A549 treated with ZK216348 at 1 μM for 4 hours (cell line): ENCODE measurements around the gene SLC6A11. TPM values are rescaled to one million over a fixed set of nuclear protein-coding genes. Genes with fewer than 3 reads are reported as not detected.

Experiments
- total RNA-seq: library from RNA; stranded (reverse); fragments of 200-300 nt; extraction: Qiagen RNA extraction; gene quantifications from 5 replicates; pipeline ENCODE4 v1.2.3, GENCODE V29; 2022; ENCODE audit warnings: low read depth

The SLC6A11 gene
- 0.04 to 0.21 TPM (median 0.09 TPM) in 4 of 5 replicates, not detected in the other for total RNA-seq

DNA sequence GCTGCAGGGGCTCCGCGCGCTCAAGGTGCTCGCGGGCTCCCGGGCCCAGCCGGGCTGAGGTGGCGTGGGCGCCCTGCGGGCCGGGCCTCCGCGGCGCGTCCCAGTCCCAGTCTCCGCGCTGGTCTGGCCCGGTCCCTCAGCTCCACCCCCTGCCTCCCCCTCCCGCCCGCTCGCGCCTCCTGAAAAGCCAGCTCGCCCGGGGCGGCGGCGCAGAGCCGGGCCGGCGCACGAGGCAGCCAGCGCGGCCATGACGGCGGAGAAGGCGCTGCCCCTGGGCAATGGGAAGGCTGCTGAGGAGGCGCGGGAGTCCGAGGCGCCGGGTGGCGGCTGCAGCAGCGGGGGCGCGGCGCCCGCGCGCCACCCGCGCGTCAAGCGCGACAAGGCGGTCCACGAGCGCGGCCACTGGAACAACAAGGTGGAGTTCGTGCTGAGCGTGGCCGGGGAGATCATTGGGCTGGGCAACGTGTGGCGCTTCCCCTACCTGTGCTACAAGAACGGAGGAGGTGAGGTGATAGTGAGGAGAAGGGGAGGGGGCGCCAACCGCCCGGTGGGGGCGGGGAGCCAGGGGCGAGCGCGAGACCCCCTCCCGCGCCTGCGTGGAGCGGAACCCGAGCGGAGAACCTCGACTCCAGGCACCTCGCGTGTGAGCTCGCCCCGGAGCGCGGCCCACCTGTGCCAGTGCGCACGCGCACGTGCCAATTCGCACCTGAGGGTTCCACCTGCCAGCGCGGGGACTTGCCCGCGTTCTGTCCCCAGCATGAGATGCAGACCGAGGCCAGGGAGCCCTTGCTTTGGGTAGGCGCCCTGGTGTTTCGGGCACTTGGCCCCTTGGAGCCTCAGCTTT, at the start of gene SLC6A11:
TSS of gene SLC6A11 (plus strand) at position 210 of the 844 bp plus-strand sequence. CDS start at position 248, 38 bp downstream.

Other genes starting within 250 kb of the SLC6A11 start
- not detected in 5 replicates for gene SLC6A1, start 176.5 kb downstream of the SLC6A11 start, total RNA-seq